ENCODE data around the gene GNAQ.

The GNAQ gene

GRCh38 chr9:77802515-77803293 lies 228.9 kb downstream of the GNAQ start:
- no peak for DNase-seq
- H3K9me3 Mint-ChIP-seq: no peaks in the 10 kb centered on the region
- no peak for TF ChIP-seq CTCF (IDR thresholded peaks at IDR 0.05)

GRCh38 chr9:77802064-77802463 lies 229.5 kb downstream of the GNAQ start:
- Mint-ChIP-seq H3K36me3 (ENCODE audit: low read depth) (peaks cover 10% of the 10 kb centered on the region), H3K27me3 (ENCODE audit: low read depth, poor library complexity) (no peaks in the 10 kb centered on the region), H3K4me3 (no peak overlapping the region), H3K27ac (no peak overlapping the region), H3K9me3 (no peaks in the 10 kb centered on the region), H3K4me1 (no peaks in the 10 kb centered on the region)
- no peak for DNase-seq
- TF ChIP-seq CTCF (IDR thresholded peaks at IDR 0.05): no peak

More at GRCh38 chr9:77802515-77803293, 228.9 kb downstream of the GNAQ start:
- peak overlapping the region; percentile 83 for H3K27ac Mint-ChIP-seq
- no peaks in the 10 kb centered on the region for H3K4me1 Mint-ChIP-seq
- H3K27me3 Mint-ChIP-seq (ENCODE audit: low read depth, poor library complexity): no peaks in the 10 kb centered on the region
- peaks cover 5% of the 10 kb centered on the region for H3K36me3 Mint-ChIP-seq (ENCODE audit: low read depth)
- H3K4me3 Mint-ChIP-seq: no peak overlapping the region

GRCh38 chr9:77800924-77801551 lies 230.6 kb downstream of the GNAQ start:
- Mint-ChIP-seq H3K36me3 (ENCODE audit: low read depth) (peaks cover 6% of the 10 kb centered on the region), H3K4me1 (no peaks in the 10 kb centered on the region), H3K4me3 (no peak overlapping the region), H3K9me3 (no peaks in the 10 kb centered on the region), H3K27ac (no peak overlapping the region), H3K27me3 (ENCODE audit: low read depth, poor library complexity) (no peaks in the 10 kb centered on the region)
- no peak for DNase-seq
- no peak for TF ChIP-seq CTCF (IDR thresholded peaks at IDR 0.05)

GRCh38 chr9:77798140-77798539 lies 233.5 kb downstream of the GNAQ start:
- no peak for TF ChIP-seq CTCF (IDR thresholded peaks at IDR 0.05)
- Mint-ChIP-seq H3K27me3 (ENCODE audit: low read depth, poor library complexity) (no peaks in the 10 kb centered on the region), H3K9me3 (no peaks in the 10 kb centered on the region), H3K27ac (no peak overlapping the region), H3K4me3 (no peak overlapping the region), H3K4me1 (no peaks in the 10 kb centered on the region), H3K36me3 (ENCODE audit: low read depth) (peaks cover 16% of the 10 kb centered on the region)
- DNase-seq: no peak

- no peaks in the 10 kb centered on the region for H3K4me1 Mint-ChIP-seq
- TF ChIP-seq CTCF (IDR thresholded peaks at IDR 0.05): no peak
- peaks cover 16% of the 10 kb centered on the region for H3K36me3 Mint-ChIP-seq (ENCODE audit: low read depth)
- no peak overlapping the region for H3K27ac Mint-ChIP-seq
- no peaks in the 10 kb centered on the region for H3K27me3 Mint-ChIP-seq (ENCODE audit: low read depth, poor library complexity)
- H3K4me3 Mint-ChIP-seq: no peak overlapping the region
- H3K9me3 Mint-ChIP-seq: no peaks in the 10 kb centered on the region
- no peak for DNase-seq
Measured at GRCh38 chr9:77794985-77795384, 236.6 kb downstream of the GNAQ start.
